ENCODE measurements around the gene TMEM30A. TPM values are rescaled to one million over a fixed set of nuclear protein-coding genes. Genes with fewer than 3 reads are reported as not detected.

Gene TMEM30A
- total RNA-seq, 2 experiments from 2014 or later: 46.6 to 50.1 TPM

DNA sequence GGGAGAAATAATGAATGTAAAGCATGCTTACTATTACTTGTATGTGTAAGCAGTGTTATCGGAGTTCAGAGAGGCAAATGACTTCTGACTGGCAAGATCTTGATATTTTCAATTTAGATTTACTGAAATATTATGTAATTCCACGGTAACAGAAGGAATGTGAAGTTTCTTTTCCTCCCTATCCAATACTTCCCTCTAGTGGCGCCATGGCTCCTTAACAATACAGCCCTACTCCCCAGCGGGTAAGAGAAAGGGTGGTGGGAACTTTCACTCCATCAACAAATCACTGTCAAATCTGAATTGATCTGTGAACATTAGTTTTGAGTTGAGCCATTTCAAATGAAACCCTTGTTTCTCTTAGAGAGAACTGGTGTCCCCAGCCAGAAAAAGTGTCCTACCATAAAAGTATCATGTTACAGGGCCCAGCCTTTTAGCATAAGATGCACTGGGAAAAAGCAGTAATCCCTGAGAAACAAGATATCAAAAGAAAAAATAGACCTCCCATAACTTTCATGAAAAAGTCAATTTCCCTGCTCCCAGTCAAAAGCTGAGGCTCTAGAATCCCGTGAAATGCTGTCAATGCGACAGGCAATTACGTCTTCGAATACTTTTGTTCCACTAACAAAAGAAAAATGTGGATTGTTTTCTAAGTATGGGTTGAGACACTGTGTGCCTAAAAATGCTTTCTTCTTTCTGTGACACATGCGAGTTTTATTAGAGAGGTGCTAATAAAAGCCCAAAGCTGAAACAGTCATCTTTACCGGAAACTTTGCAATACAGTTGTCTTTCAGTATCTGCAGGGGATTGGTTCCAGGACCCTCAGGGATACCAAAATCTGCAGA lies 53.9 kb downstream of the TMEM30A start:
- Mint-ChIP-seq H3K4me3 (no peak overlapping the region), H3K4me1 (ENCODE audit: low read depth) (no peaks in the 10 kb centered on the region), H3K9me3 (no peaks in the 10 kb centered on the region), H3K36me3 (no peaks in the 10 kb centered on the region), H3K27me3 (no peaks in the 10 kb centered on the region), H3K27ac (no peak overlapping the region)
- ChIA-PET CTCF (interaction anchor here (0.5 to 1.3 kb wide), 2 partner anchors 19 to 293 kb away, joined by 3 read pairs; no protein-coding TSS in a partner anchor), POLR2A (no interaction called here)
- DNase-seq: no peak
- intact Hi-C loops (cut with micrococcal nuclease): no loop called here

DNA sequence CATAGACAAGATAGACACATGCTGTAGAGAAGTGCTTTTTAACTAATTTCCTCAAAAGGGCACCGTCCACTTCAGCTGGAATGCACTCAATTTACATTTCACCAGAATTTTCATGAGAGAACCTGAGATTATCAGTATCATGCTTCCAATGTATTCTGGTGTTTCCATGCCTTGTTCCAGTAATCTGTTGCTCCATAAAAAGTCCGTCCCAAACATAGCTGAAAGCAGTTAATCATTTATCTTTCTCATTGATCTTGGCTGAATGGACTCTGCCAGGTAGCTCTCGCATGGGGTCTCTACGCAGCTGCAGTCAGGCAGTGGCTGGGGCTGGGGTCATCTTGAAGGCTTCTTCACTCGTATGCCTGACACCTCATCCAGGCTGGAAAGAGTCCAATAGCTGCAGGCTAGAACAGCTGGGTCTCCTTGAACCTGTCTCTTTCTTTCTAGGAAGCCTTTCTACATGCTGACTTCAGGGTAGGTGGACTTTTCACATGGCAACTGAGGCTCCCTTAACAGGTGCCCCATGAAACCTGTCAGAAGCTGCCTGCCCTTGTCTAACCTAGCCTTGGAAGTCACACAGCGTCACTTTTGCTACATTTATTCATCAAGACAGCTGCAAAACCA lies 60.2 kb downstream of the TMEM30A start:
- CTCF ChIA-PET: interaction anchor here (0.5 to 2.0 kb wide), 3 partner anchors 13 to 39 kb away, joined by 3 to 10 read pairs (median 5); no protein-coding TSS in a partner anchor
- H3K36me3 Mint-ChIP-seq: no peaks in the 10 kb centered on the region
- no peak overlapping the region for H3K27ac Mint-ChIP-seq
- no peaks in the 10 kb centered on the region for H3K4me1 Mint-ChIP-seq (ENCODE audit: low read depth)
- no peak overlapping the region for H3K4me3 Mint-ChIP-seq
- no peaks in the 10 kb centered on the region for H3K9me3 Mint-ChIP-seq
- no peak for DNase-seq
- intact Hi-C loops (cut with micrococcal nuclease): no loop called here
- POLR2A ChIA-PET: no interaction called here
- H3K27me3 Mint-ChIP-seq: peaks cover 12% of the 10 kb centered on the region

DNA sequence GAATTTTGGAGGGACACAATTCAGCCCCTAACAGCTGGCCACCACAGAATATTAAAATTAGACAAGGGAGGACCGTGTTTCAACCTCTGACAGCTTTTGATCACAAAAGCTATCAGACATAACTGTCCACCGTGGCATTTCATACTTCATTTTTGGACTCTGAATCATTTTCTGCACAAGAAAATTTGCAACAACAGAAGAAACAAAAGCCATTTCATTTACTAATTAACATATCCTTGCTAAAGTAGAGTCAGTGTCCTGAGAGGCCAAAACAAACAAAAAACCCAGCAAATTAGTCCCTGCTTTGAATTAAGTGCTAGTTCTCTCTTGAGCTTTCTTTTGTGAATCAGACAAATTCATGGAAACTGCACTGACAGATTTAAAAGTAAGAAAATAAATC lies 61.2 kb downstream of the TMEM30A start:
- H3K36me3 Mint-ChIP-seq: no peaks in the 10 kb centered on the region
- intact Hi-C loops (cut with micrococcal nuclease): no loop called here
- no peaks in the 10 kb centered on the region for H3K4me1 Mint-ChIP-seq (ENCODE audit: low read depth)
- ChIA-PET POLR2A (no interaction called here), CTCF (interaction anchor here (2.0 kb wide), 1 partner anchor 12 kb away, joined by 10 read pairs; no protein-coding TSS in a partner anchor)
- H3K9me3 Mint-ChIP-seq: no peaks in the 10 kb centered on the region
- H3K27ac Mint-ChIP-seq: no peak overlapping the region
- no peak for DNase-seq
- no peak overlapping the region for H3K4me3 Mint-ChIP-seq
- H3K27me3 Mint-ChIP-seq: peaks cover 12% of the 10 kb centered on the region

DNA sequence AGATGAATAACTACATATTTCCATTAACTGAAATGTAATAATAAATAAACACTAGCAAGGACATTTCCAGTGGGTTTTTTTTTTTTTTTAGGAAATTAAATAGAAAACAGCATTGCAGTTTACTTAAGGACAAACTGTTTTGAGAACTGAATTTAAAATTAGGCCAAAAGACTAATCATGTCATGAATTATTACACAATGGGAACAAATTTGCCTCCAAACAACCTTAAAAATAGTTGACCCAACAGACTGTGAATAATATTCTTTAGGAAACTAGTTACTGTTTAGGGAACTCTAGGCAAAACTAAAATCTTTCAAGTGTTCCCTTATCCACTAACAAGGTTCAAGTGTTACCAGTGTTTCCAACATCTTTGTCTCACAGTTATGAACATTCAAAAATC lies 62.3 kb downstream of the TMEM30A start:
- Mint-ChIP-seq H3K27ac (no peak overlapping the region), H3K4me3 (no peak overlapping the region), H3K4me1 (ENCODE audit: low read depth) (peaks cover 5% of the 10 kb centered on the region), H3K27me3 (peaks cover 14% of the 10 kb centered on the region), H3K36me3 (no peaks in the 10 kb centered on the region), H3K9me3 (no peaks in the 10 kb centered on the region)
- ChIA-PET POLR2A (no interaction called here), CTCF (no interaction called here)
- intact Hi-C loops (cut with micrococcal nuclease): no loop called here
- no peak for DNase-seq

DNA sequence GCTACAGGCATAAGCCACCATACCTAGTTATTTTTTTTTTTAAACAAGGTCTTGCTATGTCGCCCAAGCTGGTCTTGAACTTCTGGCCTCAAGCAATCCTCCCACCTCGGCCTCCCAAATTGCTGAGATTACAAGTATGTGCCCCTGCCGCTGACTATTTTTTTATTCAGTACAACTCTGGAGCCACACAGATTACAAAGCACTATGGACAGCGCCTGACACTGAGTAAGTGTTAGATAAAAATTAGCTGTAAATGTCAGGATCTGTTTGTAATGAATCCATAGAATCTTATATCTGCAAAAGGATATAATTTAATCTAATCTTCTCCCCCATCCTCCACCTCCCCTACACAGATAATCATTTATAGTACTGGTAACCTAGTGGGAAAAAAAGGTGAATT lies 63.5 kb downstream of the TMEM30A start:
- no peaks in the 10 kb centered on the region for H3K9me3 Mint-ChIP-seq
- no peak for DNase-seq
- H3K27me3 Mint-ChIP-seq: peaks cover 16% of the 10 kb centered on the region
- H3K4me3 Mint-ChIP-seq: no peak overlapping the region
- ChIA-PET CTCF (interaction anchor here (1.1 to 2.4 kb wide), 2 partner anchors 11 to 17 kb away, joined by 4 to 34 read pairs; no protein-coding TSS in a partner anchor), POLR2A (no interaction called here)
- no peak overlapping the region for H3K27ac Mint-ChIP-seq
- H3K4me1 Mint-ChIP-seq (ENCODE audit: low read depth): peaks cover 7% of the 10 kb centered on the region
- no peaks in the 10 kb centered on the region for H3K36me3 Mint-ChIP-seq
- intact Hi-C loops (cut with micrococcal nuclease): no loop called here

DNA sequence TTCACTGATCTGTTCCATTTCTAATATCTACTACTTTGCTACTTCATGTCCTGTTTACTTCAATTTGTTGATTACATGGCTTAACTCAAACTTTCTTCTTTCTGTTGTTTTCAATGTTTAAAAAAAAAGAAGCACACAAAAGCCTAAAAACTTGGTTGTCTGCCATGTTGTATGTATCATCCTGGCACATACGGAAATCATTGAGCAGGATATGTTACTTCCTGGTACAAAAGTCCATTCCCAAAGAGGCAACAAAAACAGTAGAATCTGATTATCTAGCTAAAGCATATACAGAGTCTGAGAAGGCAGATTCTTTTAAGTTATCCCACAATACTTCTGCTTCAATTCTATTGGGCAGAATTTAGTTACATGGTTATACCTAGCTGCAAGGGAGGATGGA lies 64.2 kb downstream of the TMEM30A start:
- Mint-ChIP-seq H3K4me1 (ENCODE audit: low read depth) (peaks cover 7% of the 10 kb centered on the region), H3K4me3 (no peak overlapping the region), H3K27me3 (peaks cover 22% of the 10 kb centered on the region), H3K9me3 (no peaks in the 10 kb centered on the region), H3K36me3 (no peaks in the 10 kb centered on the region), H3K27ac (no peak overlapping the region)
- intact Hi-C loops (cut with micrococcal nuclease): no loop called here
- ChIA-PET POLR2A (interaction anchor here (0.8 kb wide), 1 partner anchor 32 kb away, joined by 4 read pairs; no protein-coding TSS in a partner anchor), CTCF (interaction anchor here (1.1 to 2.4 kb wide), 3 partner anchors 10 to 1237 kb away, joined by 3 to 34 read pairs (median 4); no protein-coding TSS in a partner anchor)
- DNase-seq: no peak

DNA sequence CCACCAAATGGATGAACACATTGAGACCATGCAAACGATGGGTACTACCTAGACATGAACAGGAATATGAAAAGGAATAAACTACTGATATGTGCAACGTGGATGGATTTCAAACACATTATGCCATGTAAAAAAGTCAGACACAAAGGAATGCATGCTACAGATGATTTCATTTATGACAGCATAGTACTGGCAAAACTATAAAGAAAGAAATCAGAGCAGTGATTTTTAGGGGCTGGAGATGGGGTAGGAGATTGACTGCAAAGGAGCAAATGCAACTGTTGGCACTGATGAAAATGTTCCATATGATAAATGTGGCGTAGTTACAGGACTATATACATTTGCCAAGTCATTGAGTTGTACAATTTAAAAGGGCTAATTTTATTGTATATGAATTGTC lies 65.3 kb downstream of the TMEM30A start:
- no peak overlapping the region for H3K27ac Mint-ChIP-seq
- H3K4me3 Mint-ChIP-seq: no peak overlapping the region
- intact Hi-C loops (cut with micrococcal nuclease): no loop called here
- no peak for DNase-seq
- no peaks in the 10 kb centered on the region for H3K36me3 Mint-ChIP-seq
- H3K27me3 Mint-ChIP-seq: peaks cover 19% of the 10 kb centered on the region
- peaks cover 7% of the 10 kb centered on the region for H3K4me1 Mint-ChIP-seq (ENCODE audit: low read depth)
- ChIA-PET CTCF (interaction anchor here (2.4 kb wide), 1 partner anchor 9 kb away, joined by 34 read pairs; no protein-coding TSS in a partner anchor), POLR2A (no interaction called here)
- no peaks in the 10 kb centered on the region for H3K9me3 Mint-ChIP-seq

DNA sequence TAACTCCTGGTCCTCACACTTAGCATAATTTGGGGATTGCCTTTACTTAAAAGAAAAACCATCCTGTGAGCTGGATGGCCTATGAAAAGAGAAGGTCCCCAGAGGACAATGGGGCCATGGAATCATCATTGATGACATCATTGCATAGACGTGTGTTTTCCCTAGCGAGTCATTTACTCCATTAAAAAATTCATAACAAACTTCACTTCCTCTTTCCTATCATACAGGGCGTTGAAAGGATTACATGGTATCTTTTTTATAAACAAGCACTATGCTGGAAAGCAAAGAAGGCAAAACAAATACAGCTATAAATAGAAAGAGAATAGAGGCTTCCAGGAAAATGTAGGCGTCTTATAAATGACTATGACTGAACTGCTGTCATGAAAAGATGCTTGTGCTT lies 67.4 kb downstream of the TMEM30A start:
- H3K27me3 Mint-ChIP-seq: peaks cover 17% of the 10 kb centered on the region
- no peaks in the 10 kb centered on the region for H3K36me3 Mint-ChIP-seq
- no peak for DNase-seq
- ChIA-PET POLR2A (interaction anchor here (0.5 to 1.1 kb wide), 2 partner anchors 9 to 1361 kb away, joined by 3 read pairs; no protein-coding TSS in a partner anchor), CTCF (interaction anchor here (1.0 to 2.7 kb wide), 4 partner anchors 8 to 1484 kb away, joined by 3 to 17 read pairs (median 7); no protein-coding TSS in a partner anchor)
- H3K4me3 Mint-ChIP-seq: no peak overlapping the region
- no peak overlapping the region for H3K27ac Mint-ChIP-seq
- H3K4me1 Mint-ChIP-seq (ENCODE audit: low read depth): peaks cover 7% of the 10 kb centered on the region
- no peaks in the 10 kb centered on the region for H3K9me3 Mint-ChIP-seq
- intact Hi-C loops (cut with micrococcal nuclease): no loop called here

DNA sequence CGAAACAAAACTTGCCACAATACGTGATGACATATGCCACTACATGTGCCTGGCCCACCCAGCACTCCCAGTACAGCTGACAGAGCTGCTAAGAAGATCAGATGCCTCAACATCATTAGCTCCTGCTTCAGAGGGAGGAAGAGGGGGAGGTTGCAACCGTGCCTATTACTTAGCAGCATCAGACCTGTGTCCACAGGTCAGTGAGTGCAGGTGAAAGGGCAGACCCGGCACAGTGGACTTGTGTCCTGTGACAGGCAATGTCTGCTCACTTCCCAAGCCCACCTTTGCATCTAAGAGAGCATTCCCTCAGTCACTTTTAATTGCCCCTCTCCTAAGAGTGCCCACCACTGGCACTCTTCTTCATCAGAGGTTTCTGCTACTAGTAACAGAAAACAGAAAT lies 69.3 kb downstream of the TMEM30A start:
- intact Hi-C loops (cut with micrococcal nuclease): no loop called here
- H3K4me3 Mint-ChIP-seq: no peak overlapping the region
- H3K36me3 Mint-ChIP-seq: no peaks in the 10 kb centered on the region
- CTCF ChIA-PET: interaction anchor here (2.7 kb wide), 1 partner anchor 11 kb away, joined by 11 read pairs; no protein-coding TSS in a partner anchor
- POLR2A ChIA-PET: no interaction called here
- peaks cover 24% of the 10 kb centered on the region for H3K27me3 Mint-ChIP-seq
- H3K9me3 Mint-ChIP-seq: no peaks in the 10 kb centered on the region
- no peak for DNase-seq
- peaks cover 7% of the 10 kb centered on the region for H3K4me1 Mint-ChIP-seq (ENCODE audit: low read depth)
- H3K27ac Mint-ChIP-seq: no peak overlapping the region

DNA sequence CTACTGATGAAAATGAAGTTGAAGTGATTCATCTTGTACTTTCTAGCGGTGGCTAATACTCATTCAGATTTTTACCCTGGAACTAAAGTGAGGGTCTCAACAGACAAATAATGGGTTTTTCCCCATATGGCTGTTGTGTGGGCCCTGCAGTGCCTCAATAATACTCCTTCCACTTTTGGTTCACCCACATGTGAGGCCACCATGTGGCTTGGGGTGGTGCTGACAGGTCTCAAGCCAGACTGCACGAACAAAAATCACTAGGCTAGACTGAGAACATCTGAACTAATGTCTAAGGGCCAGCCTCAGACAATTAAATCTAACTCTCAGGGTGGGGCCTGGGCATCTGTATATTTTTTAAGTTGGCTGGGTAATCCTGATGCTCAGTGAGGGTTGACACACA lies 70.9 kb downstream of the TMEM30A start:
- Mint-ChIP-seq H3K27me3 (peaks cover 28% of the 10 kb centered on the region), H3K4me3 (no peak overlapping the region), H3K36me3 (no peaks in the 10 kb centered on the region), H3K4me1 (ENCODE audit: low read depth) (peaks cover 11% of the 10 kb centered on the region), H3K27ac (no peak overlapping the region), H3K9me3 (no peaks in the 10 kb centered on the region)
- ChIA-PET POLR2A (no interaction called here), CTCF (interaction anchor here (0.6 to 1.0 kb wide), 2 partner anchors 10 to 1386 kb away, joined by 6 read pairs; no protein-coding TSS in a partner anchor)
- no peak for DNase-seq
- intact Hi-C loops (cut with micrococcal nuclease): loop anchor here (2.0 kb wide), 1 partner anchor 313 kb away; no protein-coding TSS in a partner anchor

DNA sequence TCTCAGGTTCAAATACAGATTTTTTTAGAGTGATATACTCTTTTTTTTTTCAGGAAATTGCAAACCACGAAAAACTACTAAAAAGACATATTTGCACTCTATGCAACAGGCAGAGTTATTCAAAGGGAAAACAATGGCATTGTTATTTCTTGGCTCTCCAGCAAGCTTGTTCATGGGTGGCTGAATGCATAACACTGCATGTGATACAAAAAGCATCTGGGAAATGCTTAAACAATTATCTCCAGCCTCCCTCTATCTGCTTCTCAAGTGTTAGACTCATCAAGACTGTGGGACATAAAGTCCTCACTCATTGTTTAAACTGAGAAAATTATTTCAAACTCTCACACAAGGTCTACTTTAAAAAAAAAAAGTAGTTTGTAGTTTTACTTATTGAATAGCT lies 71.5 kb downstream of the TMEM30A start:
- H3K9me3 Mint-ChIP-seq: no peaks in the 10 kb centered on the region
- intact Hi-C loops (cut with micrococcal nuclease): loop anchor here (2.0 kb wide), 1 partner anchor 314 kb away; no protein-coding TSS in a partner anchor
- no peak for DNase-seq
- no peaks in the 10 kb centered on the region for H3K36me3 Mint-ChIP-seq
- H3K27me3 Mint-ChIP-seq: peaks cover 33% of the 10 kb centered on the region
- ChIA-PET CTCF (interaction anchor here (0.6 to 1.0 kb wide), 2 partner anchors 9 to 1385 kb away, joined by 6 read pairs; no protein-coding TSS in a partner anchor), POLR2A (interaction anchor here (0.5 kb wide), 1 partner anchor 71 kb away, joined by 5 read pairs; no protein-coding TSS in a partner anchor)
- peaks cover 17% of the 10 kb centered on the region for H3K4me1 Mint-ChIP-seq (ENCODE audit: low read depth)
- H3K4me3 Mint-ChIP-seq: no peak overlapping the region
- no peak overlapping the region for H3K27ac Mint-ChIP-seq

Measured in activated CD4-positive, alpha-beta memory T cell treated with anti-CD3 and anti-CD28 coated beads for 36 hours (primary cell).